Measurements from ENCODE around the gene RFWD3. TPM values are rescaled to one million over a fixed set of nuclear protein-coding genes. Genes with fewer than 3 reads are reported as not detected.

The RFWD3 gene
- total and polyA plus RNA-seq, 2 of the 8 experiments (the other 6 are each of a cell fraction or from before 2014, with no cell fraction given), result 67.1 to 114 TPM

DNA sequence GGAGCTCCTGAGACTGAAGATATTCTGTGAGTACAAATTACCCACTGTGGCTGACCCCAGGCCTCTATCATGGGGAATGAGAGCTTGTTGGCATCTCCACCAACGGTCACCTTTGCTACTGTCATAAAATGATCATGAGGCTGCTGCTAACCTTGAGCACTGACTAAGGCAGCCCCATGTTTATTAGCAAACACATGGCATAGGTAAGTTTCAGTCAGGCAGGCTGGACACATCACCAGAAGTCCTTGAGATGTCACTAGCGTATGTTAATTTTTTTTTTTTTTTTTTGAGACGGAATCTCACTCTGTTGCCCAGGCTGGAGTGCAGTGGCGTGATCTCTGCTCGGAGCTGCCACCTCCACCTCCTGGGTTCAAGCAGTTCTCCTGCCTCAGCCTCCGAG, 58.3 kb downstream of the RFWD3 start (continued):
- TF ChIP-seq, protein P1, sequence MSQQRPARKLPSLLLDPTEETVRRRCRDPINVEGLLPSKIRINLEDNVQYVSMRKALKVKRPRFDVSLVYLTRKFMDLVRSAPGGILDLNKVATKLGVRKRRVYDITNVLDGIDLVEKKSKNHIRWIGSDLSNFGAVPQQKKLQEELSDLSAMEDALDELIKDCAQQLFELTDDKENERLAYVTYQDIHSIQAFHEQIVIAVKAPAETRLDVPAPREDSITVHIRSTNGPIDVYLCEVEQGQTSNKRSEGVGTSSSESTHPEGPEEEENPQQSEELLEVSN (IDR thresholded peaks at IDR 0.05), result no peak
- TF ChIP-seq SIRT6 (IDR thresholded peaks at IDR 0.05; ENCODE audit: low read length) (no peak), POU5F1 (IDR thresholded peaks at IDR 0.05; ENCODE audit: low read depth, low read length) (no peak), HDAC2 (IDR thresholded peaks at IDR 0.05; ENCODE audit: borderline replicate concordance in 1 of 2, low read depth in 2 of 2, low read length in 2 of 2) (no peak)

All from H1 (cell line).